AML-193 (cell line): ENCODE data around the gene KIAA1614.

Experiments
- DNase-seq, 2 experiments: peaks; one replicate each; lab custom pipeline; 2025; lab: John Stamatoyannopoulos, UW

KIAA1614 gene

GRCh38 chr1:180924939-180925338 lies 12.2 kb downstream of the KIAA1614 start:
- no peak for DNase-seq

DNA sequence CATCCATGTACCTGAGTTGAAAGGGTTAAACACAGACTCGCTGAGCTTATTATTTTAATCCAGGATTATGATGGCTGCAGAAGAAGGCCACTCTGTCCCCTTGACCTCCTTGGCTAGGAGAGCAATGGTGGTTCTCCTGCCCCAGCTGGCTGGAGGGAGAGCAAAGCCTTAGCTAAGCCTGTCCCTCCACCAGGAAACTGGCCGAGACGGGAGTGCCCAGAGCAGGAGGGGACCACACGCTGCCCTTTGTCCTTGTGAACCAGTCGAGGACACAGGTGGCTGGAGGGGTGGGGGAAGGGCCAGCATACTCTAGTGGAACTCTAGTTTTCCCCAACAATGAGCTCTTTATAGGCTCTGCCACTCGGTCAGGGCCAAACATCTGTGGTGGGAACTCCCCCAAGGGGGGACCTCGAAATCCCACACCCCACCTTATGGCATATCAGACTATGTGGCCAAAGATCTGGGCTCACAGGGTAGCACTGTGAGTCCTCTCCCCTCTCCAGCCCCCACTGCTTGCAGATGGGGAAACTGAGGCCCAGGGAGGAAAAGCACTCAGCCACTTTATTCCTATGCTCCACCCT lies 12.9 kb downstream of the KIAA1614 start:
- no peak for DNase-seq

DNA sequence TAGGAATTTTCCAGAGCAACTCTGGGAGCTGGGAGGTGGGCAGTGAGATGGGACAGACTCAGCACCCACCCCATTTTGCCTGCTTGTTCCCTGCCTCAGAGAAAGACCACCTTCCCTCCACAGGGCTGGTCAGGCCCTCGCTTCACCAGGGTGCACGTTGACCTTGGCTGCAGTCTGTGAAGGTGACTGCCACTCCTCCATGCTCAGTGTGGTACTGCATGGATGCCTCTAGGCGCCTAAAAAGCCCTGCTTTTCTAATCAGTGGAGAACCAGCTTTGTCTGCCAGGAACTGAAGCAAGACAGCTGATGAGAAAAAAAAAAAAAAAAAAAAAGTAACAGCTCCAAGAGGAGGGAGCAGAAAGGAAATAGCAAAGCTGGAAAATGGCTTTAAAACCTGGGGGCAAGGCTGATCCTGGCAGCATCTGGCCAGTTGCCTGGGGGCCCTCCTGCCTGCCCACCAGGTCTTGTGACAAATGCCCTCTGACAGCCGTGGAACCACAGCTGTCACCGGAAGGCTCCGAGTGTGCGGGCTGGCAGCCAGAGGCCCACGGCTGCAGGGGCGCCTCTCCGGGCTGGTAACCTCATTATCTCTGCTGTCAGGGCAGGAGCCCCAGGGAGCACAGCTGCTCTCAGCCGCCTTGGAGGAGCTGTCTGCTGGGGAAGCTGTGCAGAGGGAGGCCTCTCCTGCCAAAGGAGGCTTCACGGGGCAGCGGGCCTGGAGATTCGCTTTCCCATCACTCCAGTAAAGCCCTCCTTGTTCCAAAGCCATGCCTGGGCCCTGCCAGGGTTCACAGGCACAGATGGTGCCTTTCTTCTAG lies 13.7 kb downstream of the KIAA1614 start:
- DNase-seq, result no peak

- DNase-seq, result no peak
These were observed 14.7 kb downstream of the KIAA1614 start for GRCh38 chr1:180927348-180927747.

GRCh38 chr1:180927841-180928240 lies 15.1 kb downstream of the KIAA1614 start:
- no peak for DNase-seq

- DNase-seq, result no peak
These were observed 15.9 kb downstream of the KIAA1614 start for GRCh38 chr1:180928331-180929230.

DNA sequence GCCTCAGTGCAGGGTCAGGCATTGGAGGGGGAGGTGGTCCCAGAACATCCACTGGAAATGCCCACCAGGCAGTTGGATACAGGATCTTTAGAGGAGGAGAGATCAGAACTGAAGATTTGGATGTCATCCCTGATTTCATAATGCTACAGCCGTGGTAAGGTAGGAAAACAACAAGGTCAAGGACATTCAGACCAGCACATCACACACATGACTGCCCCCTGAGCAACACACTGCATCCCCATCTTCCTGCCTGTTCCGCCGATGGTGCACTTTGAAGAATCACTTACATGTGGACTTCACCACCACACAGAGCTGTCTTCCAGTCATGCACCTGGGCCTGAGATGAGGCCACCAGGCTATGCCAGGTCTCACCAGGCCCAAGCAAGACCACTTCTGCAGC lies 16.7 kb downstream of the KIAA1614 start:
- DNase-seq, result no peak

DNA sequence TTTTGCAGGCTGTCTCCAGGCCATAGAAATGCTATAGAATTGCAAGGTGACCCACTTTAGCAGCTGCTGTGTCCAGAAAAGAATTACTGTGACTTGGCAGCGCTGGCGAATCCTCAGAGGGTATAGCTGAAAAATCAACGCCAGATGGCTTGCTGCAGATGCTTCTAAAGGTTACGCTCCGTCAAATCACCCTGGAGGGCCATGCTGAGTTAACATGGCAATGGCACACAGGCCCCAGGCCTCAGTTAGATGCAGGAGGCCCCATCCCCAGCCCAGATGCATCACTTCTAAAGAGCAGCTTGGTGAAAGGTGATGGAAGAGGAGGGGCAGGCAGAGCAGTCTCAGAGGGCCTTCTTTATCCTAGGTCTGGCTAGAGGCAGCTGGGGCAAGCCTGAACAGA lies 18.0 kb downstream of the KIAA1614 start:
- no peak for DNase-seq

DNA sequence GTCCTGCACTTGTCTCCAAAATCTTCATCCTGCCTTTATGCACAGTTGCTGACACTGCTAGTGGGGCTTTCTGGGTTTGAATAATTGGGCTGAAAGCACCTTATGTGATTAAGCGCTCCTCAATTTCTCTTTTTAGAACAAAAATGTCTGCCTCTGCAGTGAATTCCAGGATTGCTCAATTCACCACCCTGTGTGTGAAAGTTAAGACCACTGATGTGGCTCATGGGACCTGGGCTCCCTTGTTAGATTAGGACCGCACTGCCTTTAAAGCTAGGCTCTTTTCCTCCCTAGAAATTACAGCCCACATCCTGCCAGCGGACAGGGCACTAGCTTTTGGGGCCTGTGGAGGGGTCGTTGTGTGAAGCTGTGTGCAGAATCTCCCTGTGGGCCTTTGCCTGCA lies 18.8 kb downstream of the KIAA1614 start:
- no peak for DNase-seq

DNA sequence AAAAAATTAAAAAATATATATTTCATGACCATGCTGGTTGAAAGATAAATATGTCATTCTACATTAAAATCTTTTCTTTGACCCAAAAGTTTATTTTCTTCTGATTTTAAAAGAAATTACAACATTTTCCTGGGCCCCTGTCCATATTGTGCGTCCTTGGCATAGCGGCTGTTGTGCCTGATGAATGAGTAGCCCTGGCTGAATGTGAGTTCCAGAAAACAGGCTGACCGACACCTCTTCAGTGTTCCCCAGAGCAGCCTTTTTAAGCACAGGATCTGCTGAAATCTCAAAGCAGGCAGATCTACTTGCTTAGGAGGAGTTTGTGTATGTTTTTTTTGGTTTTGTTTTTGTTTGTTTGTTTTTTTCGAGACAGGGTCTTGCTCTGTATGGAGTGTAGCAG lies 19.7 kb downstream of the KIAA1614 start:
- DNase-seq, result no peak

- no peak for DNase-seq
These were observed 20.4 kb downstream of the KIAA1614 start for GRCh38 chr1:180933141-180933540.

- DNase-seq, result no peak
These were observed 21.9 kb downstream of the KIAA1614 start for GRCh38 chr1:180934563-180934962.

DNA sequence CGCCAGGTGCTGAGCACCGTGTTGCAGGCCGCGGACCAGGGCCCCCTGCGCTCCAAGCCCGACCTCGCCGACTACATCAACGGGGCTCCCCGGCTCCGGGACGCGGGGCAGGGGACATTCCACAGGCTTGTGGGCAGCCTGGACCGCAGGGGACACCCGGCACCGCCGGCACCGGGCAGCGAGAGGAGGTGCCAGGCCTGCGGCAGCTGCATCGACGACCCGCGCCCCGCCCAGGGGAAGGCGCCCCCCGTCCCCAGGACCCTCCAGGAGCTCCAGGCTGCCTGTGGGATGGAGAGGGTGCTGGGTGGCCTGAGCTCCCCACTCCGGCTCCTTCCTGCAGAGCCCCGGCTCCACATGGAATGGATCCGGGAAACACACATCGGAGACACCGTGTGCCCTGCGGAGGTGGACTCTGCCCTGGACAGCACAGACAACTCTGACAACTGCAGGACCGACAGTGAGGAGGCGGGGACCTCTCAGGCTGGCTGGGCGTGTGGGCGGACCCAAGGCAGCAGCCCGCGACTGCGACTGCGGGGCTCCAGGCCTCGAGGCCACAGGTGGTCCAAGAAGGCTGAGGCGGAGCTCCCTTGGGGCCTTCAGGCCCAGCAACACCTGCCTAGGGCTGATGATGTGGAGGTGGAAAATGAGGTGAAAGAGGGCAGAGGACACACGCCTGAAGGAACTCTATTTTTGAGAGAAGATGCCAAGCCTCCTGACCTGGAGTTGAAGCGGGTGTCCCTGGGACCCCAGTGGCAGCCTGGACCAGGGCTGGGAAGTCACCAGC lies 22.8 kb downstream of the KIAA1614 start:
- DNase-seq, result no peak

DNA sequence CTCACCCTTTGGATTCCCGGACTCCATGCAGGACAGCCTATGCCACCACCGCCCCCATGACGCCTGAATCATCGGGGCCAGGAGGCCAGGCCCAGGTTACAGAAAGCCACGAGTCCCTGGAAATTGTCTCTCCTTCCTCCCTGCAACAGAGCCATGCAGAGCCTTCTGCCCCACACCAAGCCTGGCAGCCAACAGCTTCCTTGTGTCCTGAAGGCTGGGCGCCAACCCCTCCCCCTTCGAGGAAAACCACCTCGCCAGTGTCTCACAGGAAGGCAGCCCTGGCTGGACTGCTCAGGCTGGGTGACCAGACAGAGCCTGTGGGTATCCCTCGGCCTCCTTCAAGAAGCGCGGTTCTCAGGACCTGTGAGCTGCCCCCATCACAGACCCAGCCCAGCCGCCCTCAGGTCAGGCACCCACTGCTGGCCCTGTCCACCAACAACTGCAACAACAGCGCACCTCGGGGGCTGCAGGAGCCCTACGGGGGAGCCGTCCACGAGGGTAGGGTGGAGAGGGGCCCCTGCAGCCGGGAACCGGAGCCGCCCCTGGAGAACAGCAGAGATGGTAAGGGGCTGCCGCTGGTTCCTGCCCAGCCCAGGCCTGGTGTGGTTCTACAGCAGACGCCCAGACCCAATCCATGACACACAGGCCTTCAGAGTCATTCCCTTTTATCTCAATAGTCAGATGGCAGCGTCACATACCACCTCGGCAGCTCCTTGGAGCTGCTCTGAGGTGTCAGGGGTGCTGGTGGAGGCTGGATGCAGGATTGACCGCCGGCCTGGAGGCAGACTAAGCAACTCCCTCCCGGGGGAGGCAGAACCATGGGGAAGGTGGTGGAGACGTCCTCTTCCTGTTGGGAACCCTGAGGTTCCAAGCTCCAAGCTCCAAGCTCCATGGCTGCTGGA lies 23.7 kb downstream of the KIAA1614 start:
- no peak for DNase-seq

DNA sequence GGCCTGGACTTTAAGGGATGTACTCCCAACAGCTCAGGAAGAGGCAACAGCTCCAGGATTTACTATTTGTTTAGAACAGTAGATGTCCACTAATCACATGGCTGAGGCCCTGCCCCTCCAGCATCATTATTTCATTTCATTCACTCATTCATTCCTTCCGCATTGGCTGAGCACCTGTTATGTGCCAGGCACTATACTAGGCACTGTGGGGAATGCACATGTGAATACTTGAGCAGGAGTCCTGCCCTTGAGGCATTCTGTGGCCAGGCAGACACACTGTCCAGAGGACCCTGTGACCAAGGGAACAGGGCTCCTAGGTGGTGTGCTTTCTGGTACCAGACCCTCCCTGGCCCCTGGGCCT lies 24.3 kb downstream of the KIAA1614 start:
- no peak for DNase-seq

DNA sequence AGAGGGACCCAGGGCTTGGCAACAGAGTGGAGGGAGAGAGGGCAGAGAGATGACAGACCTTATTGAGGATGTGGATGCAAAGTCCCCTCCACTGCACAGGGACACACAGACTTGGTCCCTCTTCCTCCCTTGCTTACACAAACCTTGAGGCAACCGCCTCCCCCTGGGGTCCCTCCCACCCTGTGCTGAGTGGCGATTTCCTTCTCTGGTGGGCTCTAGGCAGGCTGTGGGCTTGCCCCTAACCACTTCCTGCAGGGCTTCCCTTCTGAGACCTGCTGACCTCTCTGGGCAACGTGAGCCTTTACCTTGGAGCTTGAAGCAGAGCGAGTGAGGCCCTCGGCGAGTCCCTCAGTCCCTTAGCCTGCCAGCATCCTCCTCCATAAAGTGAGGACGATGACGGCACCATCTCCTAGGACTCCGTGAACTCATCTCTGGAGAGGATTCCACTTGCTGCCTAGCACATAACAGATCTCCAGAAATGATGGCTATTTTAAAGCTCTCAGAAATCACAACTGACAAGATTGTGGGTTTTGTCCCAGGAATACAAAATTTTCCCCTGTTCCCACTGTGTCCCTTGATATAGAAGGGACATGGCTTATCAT lies 25.0 kb downstream of the KIAA1614 start:
- no peak for DNase-seq

DNA sequence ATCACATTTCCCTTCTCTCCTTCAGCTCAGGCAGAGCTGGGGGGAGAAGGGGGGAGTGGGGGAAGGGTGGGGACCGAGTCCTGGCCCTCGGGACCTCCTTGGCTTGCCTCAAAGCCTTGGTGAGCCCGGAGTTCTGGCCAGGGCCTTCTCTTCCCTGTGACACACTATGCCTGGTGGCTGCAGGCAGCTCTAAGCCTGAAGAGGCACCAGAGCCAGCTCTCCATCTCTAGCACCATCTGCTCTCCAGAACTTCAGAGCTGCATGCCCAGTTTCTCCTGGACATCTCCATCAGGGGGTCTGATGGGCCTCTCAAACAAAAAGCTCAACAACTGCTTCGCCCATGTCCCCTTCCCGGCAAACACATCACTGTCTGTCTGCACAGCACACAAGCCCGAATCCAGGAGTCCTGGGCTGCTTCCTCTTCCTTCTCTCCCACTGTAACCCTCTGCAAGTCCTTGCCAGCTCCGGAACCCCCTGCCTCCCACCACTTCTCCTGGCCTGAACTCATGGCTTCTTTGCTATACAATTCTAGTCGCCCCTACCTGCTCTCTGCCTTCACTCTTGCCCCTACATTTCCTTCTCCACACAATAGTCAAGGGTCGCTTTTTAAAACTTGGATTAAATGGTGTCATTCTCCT lies 26.5 kb downstream of the KIAA1614 start:
- no peak for DNase-seq

DNA sequence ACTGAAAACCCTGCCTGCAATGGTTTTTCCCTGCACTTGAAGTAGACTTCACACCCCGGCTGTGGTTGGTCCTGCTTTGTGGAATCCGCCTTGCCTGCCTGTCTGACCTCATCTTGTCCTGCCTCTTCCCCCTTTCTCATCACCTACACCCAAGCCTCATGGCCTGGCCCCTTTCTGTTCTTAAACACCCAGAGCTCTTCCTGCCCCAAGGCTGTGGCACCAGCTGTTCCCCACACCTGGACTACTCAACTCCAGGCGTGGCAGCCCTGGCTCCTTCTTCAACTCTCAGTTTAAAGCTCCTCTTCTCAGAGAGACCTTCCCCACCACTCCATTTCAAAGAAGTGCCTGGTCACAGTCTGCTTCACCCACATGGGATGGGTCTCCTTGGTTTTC lies 27.0 kb downstream of the KIAA1614 start:
- DNase-seq, result no peak

DNA sequence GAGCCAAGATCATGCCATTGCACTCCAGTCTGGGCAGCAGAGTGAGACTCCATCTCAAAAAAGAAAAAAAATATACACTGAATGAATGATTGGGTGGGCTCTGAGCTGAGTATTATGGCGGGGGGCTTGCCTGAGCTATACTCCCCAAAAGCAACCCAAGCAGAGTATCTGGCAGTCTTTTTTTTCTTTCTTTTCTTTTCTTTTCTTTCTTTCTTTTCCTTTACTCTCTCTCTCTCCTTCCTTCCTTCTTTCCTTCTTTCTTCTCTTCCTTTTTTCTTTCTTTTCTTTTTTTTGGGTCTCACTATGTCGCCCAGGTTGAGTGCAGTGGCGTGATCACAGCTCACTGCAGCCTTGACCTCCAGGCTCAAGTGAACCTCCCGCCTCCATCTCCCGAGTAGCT lies 27.7 kb downstream of the KIAA1614 start:
- no peak for DNase-seq
